ENCODE data around the gene NPAT.

The NPAT gene

DNA sequence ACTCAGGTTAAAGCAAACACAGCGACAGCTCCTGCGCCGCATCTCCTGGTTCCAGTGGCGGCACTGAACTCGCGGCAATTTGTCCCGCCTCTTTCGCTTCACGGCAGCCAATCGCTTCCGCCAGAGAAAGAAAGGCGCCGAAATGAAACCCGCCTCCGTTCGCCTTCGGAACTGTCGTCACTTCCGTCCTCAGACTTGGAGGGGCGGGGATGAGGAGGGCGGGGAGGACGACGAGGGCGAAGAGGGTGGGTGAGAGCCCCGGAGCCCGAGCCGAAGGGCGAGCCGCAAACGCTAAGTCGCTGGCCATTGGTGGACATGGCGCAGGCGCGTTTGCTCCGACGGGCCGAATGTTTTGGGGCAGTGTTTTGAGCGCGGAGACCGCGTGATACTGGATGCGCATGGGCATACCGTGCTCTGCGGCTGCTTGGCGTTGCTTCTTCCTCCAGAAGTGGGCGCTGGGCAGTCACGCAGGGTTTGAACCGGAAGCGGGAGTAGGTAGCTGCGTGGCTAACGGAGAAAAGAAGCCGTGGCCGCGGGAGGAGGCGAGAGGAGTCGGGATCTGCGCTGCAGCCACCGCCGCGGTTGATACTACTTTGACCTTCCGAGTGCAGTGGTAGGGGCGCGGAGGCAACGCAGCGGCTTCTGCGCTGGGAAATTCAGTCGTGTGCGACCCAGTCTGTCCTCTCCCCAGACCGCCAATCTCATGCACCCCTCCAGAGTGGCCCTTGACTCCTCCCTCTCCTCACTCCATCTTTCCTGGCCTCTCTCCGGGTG is at the start of gene NPAT, which contains the start of gene ATM:
NPAT (minus strand) TSS at position 65 of the 774 bp plus-strand sequence. CDS start 102 bp downstream, outside the sequence.
ATM (plus strand) TSS at position 494 of the 774 bp plus-strand sequence. CDS start 4,558 bp downstream, outside the sequence.
- DNase-seq: peak; percentile 95

DNA sequence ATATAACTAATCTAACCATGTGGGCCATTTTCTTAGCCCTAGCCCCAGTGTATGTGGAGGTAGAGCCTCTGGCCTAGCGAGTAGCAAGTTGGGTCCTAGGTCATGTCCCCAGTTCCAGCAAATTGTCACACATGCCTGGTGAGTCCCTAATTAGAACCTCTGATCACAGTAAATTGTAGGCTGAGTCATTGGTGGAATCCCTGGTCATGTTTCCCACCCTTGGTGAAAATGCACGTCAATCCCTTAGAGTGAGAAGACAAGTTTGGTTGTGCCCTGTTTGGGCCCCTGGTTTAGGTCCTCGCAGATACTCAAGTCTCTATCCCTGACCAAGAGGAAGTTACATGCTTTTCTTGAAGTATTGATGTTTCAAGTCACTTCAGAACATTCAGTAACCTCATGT is 47.1 kb upstream of the NPAT start:
- DNase-seq: no peak

DNA sequence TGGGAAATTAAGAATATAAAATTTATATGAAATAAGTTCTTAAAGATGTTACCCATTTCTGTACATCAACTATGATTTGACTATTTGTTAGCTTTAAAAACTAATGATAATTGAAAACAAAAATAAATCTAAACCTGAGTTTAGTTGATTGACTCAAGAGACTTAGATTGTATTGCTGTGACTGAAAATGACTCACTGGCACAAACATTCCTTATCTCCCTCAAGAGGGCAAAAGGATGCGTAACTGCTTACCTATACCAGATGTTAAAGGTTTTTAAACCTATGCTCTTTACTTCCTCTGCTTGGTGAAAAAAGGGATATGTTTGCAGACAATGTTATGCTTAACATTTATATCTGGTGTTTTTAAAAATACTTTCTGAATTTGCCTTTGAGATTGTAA is 30.7 kb upstream of the NPAT start:
- no peak for DNase-seq

DNA sequence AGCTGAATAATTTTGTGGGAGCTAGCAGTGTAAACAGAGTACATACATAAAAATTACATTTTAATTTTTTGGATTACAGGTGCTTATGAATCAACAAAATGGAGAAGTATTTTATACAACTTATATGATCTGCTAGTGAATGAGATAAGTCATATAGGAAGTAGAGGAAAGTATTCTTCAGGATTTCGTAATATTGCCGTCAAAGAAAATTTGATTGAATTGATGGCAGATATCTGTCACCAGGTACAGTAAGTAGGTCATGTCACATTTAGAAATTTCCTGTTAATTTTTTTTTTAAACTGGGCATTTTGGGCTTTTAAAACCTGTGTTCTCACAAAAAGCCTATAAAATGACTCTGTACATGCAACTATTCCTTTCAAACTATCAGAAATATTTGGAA is 24.4 kb upstream of the NPAT start:
- DNase-seq: no peak

DNA sequence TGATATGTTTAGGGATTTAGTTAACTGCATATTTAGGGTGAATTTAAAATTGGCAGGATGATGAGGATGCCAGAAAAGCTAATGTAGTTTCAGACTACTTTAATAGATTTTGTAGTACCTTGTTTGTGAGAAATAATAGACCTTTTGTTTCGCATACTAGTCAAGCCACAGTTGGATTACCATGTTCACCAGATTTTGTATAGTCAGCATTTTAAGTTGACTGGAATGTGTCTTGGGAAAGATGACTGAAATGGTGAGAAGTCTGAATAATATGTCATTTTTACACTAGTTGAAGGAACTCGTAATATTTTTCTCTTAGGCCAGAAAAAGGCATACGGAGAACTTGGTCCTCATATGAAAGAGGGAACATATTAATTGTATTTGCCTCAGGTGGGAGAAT is 23.9 kb upstream of the NPAT start:
- DNase-seq: no peak

DNA sequence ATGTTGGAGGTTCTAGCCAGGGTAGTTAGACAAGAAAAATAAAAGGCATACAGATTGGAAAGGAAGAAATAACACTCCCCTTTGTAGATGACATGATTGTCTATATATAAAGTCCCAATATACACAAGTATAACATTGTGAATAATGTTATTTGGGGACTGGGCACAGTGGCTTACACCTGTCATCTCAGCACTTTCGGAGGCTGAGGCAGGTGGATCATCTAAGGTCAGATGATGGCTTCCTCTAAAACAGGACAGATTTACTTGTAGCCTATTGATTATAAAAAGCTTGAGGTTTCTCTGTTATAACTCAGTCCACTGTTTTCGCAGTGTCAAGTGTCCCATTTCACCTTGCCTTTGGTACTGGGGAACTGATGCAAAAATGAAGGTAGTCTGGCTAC is 20.0 kb upstream of the NPAT start:
- no peak for DNase-seq

DNA sequence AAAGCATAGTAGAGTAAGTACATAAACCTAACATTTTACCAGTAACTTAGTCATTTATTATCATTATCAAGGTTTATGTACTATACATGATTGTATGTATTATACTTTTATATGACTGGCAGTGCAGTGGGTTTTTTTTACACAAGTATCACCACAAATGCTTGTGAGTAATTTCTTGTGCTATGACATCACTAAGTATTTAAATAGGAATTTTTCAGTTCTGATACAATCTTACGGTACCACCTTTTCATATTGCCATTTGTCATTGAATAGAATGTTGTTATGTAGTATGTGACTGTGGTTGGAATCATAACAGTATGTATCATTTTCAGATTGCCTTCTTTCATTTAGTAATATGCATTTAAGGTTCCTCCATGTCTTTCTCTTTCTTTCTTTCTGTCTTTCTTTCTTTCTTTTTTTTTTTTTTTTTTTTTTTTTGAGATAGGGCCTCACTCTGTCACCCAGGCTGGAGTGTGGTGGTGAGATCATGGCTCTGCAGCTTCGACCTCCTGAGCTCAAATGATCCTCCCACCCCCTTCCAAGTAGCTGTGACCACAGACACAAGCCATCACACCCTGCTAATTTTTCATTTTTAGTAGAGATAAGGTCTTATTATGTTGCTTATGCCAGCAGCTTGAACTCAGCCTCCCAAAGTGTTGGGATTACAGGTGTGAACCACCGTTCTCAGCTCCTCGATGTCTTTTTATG is 19.0 kb upstream of the NPAT start:
- DNase-seq: no peak

DNA sequence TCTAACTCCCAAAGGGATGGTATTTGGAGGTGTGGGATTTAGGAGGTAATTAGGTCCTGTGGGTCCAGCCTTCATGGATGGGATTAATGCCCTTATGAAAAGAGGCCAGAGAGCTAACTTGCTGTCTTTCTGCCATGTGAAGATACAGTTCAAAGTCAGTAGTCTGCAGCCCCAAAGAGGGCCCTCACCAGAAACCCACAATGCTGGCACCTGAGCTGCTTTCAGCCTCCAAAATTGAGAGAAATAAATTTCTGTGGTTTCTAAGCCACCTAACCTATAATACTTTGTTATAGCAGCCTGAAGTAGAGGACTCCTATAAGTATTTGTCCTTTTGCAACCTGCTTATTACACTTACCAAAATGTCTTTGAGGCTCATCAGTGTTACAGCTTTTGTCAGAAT is 16.6 kb upstream of the NPAT start:
- no peak for DNase-seq

DNA sequence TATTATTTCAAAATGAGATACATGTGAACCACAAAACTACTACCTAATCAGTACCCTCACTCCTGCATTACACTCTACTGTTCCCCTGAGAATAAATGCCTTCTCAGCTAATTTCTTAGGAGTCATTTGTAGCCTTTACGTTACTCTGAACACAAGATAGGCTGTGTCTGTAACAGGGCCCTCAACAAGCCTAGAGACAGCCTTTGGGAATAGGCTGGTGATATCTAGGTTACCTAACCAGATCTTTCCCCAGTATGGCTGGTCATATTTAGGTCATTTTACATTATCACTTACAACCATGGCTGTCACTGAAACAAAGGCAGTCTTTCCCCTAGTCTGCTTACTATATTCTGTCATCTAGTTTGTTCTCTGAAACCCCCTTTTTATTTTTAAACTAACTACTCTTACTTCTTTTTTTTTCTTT is 14.6 kb upstream of the NPAT start:
- no peak for DNase-seq

DNA sequence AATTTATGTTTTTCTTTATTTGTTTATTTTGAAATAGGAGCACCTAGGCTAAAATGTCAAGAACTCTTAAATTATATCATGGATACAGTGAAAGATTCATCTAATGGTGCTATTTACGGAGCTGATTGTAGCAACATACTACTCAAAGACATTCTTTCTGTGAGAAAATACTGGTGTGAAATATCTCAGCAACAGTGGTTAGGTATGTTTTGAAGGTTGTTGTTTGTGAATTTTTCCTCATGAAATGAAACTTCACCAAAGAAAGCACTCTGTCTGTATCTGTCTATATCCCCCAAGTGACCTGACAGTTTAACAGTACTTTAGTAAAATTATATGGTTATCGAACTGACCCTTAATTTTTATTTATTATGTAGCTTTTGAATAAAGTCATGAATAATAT is 13.2 kb upstream of the NPAT start:
- no peak for DNase-seq

DNA sequence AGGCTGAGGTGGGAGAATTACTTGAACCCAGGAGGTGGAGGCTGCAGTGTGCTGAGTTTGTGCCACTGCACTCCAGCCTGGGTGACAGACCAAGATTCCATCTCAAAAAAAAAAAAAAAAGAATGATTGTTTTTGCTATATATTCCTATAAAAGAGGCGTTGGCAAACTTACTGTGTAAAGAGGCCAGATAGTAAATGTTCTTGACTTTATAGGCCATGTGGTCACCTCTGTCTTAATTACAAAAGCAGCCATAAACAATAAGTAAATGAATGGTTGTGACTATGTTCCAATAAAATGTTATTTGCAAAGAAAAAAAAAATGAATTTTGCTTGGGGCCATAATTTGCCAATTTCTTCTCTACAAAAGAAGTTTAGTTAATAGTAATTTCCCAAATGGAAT is 12.8 kb upstream of the NPAT start:
- DNase-seq: no peak

DNA sequence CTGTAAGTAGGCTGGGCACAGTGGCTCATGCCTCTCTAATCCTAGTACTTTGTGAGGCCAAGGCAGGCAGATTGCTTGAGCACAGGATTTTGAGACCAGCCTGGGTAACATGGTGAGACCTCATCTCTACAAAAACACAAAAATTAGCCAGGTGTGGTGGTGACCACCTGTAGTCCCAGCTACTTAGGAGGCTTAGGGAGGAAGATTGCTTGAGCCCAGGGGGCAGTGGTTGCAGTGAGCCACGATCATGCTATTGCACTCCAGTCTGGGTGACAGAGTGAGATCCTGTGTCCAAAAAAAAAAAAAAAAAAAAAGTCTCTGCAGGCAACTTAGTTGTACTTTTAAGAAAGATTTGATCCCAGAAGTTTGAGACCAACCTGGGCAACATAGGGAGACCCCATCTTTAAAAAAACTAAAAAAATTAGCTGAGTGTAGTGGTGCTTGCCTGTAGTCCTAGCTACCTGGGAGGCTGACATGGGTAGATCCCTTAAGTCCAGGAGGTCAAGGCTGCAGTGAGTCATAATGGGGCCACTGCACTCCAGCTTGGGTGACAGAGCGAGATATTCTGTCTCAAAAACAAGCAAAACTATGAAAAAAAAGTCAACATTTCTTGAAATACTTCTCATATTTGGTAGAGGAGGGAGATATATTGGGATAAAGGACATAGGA is 11.0 kb upstream of the NPAT start:
- no peak for DNase-seq

DNA sequence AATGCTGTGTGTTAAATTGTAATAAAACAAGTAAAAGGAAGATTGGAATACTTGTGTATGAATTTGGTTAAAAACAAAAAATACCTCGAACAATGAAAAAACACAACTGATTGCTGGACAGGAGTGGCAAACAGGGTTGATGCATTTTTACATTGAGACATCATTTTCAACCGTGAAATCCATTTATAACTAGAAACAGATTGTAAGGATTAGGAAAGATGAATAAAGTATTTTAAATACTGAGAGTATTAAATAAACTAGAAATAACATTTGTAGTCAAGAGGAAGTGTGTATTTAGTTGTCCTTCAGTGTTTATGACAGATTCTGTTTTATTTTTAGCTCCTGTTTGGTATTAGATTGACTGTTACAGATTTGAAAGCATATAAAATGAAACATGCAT is 5.8 kb upstream of the NPAT start:
- DNase-seq: no peak

DNA sequence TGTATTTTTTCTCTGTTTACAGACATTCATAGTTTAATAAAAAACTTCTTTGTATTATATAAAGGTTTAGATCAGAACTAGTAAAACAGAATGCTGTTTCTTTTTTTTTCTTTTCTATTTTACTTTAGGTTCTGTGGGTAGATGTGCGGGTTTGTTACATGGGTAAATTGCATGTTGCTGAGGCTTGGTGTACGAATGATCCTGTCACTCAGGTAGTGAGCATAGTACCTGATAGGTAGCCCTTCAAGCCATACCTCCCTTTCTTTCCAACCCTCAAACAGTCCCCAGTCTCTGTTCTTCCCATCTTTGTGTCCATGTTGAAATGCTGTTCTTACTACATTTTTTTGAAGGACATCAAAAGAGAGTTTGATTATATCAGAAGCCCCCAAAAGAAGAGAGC is 3.6 kb upstream of the NPAT start:
- no peak for DNase-seq

DNA sequence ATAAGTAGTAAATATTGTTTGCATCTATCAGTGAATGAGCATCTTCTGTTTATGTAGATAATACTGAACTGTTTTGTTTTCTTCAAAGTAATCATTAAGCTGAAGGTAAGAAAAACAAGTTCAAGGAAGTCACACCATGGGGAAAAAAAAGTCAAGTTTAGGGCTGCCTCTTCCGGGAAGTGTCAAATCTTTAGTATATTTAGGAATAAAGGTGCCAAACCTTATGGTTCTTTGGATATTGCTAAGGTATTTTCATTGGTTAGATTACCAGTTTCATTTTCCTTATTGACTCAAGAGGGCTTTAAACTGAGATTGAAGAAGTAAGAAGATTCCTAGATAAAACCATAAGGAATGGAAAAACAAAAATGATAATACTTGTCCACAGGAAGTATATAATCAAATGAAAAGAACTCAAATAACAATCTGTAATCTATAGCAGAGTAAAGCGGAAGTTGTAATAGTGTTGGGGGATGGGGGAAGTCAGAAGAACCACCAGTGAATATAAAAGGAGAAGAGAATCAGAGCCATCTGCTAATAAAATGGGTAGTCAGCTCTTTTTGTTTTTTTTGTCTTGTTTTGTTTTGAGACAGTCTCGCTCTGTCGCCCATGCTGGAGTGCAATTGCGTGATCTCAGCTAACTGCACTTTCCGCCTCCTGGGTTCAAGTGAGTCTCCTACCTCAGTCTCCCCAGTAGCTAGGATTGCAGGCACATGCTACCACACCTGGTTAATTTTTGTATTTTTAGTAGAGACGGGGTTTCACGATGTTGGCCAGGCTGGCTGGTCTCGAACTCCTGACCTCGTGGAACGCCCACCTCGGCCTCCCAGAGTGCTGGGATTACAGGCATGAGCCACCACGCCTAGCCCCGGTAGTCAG is 2.7 kb upstream of the NPAT start:
- DNase-seq: no peak

DNA sequence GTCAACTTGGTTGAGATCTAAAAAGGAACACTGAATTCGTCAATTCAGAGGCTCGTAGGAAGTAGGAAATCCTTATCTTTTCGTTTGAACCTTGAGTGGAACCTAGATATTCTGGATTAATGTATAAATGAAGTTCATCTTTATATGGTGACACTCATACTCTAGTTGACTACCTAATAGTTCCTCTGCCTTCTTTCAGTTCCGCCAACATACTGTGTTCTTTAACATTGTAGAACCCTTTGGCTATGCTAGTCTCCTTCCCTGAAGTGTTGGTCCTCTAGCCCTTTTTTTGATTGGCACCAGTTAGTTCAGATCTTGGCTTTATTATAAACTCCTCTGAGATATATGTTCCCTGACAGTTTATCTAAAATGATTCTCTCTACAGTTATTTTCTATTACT is 1.9 kb upstream of the NPAT start:
- DNase-seq: no peak

DNA sequence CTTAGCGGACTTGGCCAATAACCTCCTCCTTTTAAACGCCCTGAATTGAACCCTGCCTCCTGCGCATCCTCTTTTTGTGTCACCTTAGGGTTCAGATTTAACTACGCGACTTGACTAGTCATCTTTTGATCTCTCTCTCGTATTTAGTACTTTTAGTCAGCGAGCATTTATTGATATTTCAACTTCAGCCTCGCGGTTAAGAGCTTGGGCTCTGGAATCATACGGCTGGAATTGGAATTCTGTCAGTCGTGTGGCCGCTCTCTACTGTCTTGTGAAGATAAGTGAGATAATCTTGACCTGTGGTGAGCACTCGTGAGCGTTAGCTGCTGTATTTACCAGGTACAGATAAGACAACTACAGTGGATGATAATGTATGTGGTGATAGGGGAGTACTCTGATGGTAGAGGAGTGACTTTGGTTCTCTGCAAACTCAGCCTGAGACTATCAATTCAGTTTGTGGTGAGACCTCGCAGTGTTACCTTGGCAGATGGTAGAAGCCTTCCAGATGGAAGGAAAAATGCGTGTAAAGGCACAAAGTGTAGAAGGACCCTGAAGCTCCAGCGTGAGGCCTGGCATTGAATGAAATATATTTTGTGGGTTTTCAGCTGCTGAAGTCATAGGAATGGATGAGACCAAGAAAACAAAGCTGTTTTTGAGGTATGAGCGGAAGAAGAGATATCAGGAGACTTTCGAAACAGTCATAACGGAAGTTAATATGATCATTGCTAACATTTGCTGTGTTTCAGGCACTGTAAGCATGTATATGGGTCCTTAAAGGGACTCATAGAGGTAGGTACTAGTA is 1.1 kb upstream of the NPAT start:
- DNase-seq: no peak

DNA sequence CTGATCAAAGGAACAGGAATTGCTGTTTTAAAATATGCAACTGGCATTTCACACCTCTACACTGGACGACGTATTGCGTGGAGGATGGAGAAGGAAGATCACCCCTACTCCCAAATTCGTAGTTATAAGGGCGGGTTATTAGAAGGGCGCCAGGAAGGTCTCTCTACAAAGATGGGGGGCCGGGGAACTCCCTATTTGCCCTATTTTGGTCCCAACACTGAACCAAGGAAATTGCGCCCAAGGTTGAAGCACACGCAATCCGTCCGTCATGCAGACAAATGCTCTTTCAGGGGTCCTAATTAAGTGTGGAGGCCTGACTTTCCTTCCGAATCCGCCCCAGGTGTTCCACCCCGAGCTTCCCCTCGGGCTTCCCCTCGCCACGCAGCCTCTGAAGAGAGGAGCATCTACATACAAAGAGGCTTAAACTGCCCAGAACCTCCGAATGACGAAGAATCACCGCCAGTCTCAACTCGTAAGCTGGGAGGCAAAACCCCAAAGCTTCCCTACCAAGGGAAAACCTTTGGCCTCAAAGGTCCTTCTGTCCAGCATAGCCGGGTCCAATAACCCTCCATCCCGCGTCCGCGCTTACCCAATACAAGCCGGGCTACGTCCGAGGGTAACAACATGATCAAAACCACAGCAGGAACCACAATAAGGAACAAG is 396 bp downstream of the NPAT start:
- DNase-seq: no peak

DNA sequence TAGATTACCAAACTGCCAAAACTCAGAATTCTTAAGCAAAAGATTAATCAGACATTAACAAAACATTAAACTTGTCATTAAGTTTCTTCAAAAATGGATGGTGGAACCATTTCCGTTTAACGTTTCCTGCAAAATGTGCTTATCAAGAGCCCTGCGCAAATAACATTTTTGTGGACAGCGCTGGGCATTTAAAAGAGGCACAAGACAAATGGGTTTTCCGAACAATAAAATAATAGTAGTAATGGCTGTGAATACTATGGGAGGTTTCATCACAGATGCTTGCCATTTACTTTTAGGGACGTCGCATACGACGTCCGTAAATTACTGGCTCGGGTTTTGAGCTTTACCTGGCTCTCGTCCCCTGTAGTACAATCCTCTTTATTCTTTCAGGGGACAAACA is 1.1 kb downstream of the NPAT start:
- DNase-seq: no peak

DNA sequence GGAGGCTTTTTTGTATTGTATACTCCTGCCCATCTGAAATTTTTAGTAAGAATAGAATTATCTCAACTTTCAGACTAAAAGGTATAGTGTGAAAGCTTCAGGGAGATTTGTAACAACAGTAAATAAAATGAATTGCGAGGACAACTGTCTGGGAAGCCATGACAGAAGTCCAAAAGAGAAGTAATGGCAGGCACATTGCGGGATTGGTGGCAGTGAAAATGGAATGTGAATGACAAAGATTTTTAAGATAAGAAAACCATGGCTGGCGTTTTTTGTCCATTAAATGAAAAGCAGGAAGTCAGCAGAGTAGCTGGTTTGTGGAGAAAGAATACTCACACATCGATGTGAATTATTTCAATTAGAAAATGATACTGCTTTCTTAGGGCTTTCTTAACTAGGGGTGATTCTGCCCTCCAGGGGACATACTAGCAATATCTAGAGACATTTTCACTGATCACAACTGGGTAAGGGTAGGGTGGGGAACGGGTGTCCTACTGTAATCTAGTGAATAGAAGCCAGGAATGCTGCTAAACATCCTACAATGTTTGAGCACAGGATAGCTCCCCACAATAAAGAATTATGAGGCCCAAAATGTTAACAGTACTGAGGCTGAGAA is 1.6 kb downstream of the NPAT start:
- DNase-seq: no peak
